DND-41 (cell line): Measurements from ENCODE around the gene SIRT5.
A peak's percentile ranks its signal among the peaks of the same experiment; 100 is the strongest.

Source experiments
- ATAC-seq: fragments of 200-7000 bp; cut with Tn5 transposase; 3 replicates; pipeline ENCODE4 v1.9.1; 2021; ENCODE audit warnings: low read depth; ENCODE audit not compliant: insufficient read depth
- DNase-seq: peaks from one replicate; pipeline ENCODE4 v3.0.0-alpha.2; 2020
- H2AFZ ChIP-seq: 2 replicates; pipeline ENCODE4 v1.6.0; 2012; ENCODE audit warnings: low read depth, low read length
- H3K27ac ChIP-seq: 2 replicates; pipeline ENCODE4 v1.5.1; 2012; ENCODE audit warnings: low read length, inconsistent platforms
- H3K27me3 ChIP-seq: fragments of 200-600 bp; sonication (generic); 2 replicates; pipeline ENCODE4 v1.6.0; 2012; ENCODE audit warnings: low read length, mild to moderate bottlenecking, inconsistent platforms; ENCODE audit not compliant: insufficient read depth, poor library complexity
- H3K36me3 ChIP-seq: 2 replicates; pipeline ENCODE4 v1.5.1; 2012; ENCODE audit warnings: low read length, inconsistent platforms; ENCODE audit not compliant: insufficient read depth
- H3K4me1 ChIP-seq: 2 replicates; pipeline ENCODE4 v1.5.1; 2012; ENCODE audit warnings: mild to moderate bottlenecking, low read length; ENCODE audit not compliant: insufficient read depth
- H3K4me2 ChIP-seq: 2 replicates; pipeline ENCODE4 v1.6.0; 2012; ENCODE audit warnings: mild to moderate bottlenecking, moderate library complexity, low read length, inconsistent platforms; ENCODE audit not compliant: insufficient read depth
- H3K4me3 ChIP-seq, 2 experiments: fragments of 200-600 bp in 1 of 2; shearing (Covaris generic) in 1 of 2; 2 replicates each; pipeline ENCODE4 v1.5.1; 2012 to 2016; ENCODE audit warnings: inconsistent platforms in 2 of 2, low read length in 2 of 2, mild to moderate bottlenecking in 2 of 2, low read depth in 1 of 2, moderate library complexity in 1 of 2
- H3K79me2 ChIP-seq: 2 replicates; pipeline ENCODE4 v1.6.0; 2012; ENCODE audit warnings: low read length, inconsistent platforms; ENCODE audit not compliant: insufficient read depth
- H3K9ac ChIP-seq: 2 replicates; pipeline ENCODE4 v1.6.0; 2012; ENCODE audit warnings: low read depth, mild to moderate bottlenecking, inconsistent platforms, low read length, moderate library complexity
- H3K9me3 ChIP-seq: 2 replicates; pipeline ENCODE4 v1.5.1; 2012; ENCODE audit warnings: low read length, moderate library complexity, mild to moderate bottlenecking, inconsistent platforms; ENCODE audit not compliant: insufficient read depth, severe bottlenecking
- H4K20me1 ChIP-seq: 2 replicates; pipeline ENCODE4 v1.6.0; 2012; ENCODE audit warnings: low read length; ENCODE audit not compliant: insufficient read depth
- CTCF ChIP-seq: IDR thresholded peaks from 2 replicates; pipeline ENCODE4 v1.5.1; 2012; ENCODE audit warnings: borderline replicate concordance, low read length, moderate library complexity, mild to moderate bottlenecking; ENCODE audit not compliant: poor library complexity, severe bottlenecking; ENCODE audit errors: extremely low read depth
- EZH2 ChIP-seq: IDR thresholded peaks from 3 replicates; pipeline ENCODE4 v1.6.1; 2012; ENCODE audit warnings: borderline replicate concordance, low read depth, mild to moderate bottlenecking, moderate library complexity, low read length, inconsistent platforms; ENCODE audit not compliant: severe bottlenecking

SIRT5 gene

DNA sequence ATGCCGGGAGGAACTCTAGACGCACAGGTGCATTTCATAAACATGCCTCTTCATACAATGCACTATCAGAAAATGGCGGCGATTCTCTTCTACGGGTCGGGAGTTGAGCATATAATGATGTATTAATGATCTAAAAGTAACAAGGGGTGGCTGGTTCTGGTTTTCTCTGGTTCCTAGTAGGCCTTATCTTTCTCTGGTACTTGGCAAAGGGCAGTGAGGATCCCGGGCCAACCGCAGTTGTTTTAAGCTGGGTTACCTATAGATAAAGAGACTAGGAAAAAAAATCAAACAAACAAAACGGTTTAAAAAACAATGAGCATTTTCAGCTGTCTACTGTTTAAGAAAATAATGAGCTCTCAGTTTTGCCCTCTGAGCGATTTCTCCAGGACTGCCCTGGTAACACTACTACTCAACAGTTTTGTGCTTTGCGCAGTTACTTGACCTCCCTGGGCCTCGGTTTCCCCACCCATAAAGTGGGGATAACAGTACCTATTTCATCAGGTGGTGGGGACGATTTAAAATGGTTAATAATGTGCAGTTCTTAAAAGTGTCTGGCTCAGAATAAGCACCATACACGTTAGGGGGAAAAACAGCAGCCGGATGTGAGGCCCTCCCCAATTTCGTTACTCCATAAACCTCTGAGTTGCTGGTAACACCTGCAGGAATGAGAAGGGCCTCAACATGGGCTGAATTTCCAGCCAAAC lies 1.3 kb upstream of the SIRT5 start:
- DNase-seq (no peak), ATAC-seq (no peak)
- H4K20me1 ChIP-seq: no peaks in the 10 kb centered on the region
- TF ChIP-seq EZH2 (no peak), CTCF (no peak)
- H3K79me2 ChIP-seq: peaks cover 8% of the 10 kb centered on the region
- no peaks in the 10 kb centered on the region for H3K9me3 ChIP-seq
- no peaks in the 10 kb centered on the region; the same call in 1 of the 2 replicates for H3K36me3 ChIP-seq
- peak overlapping the region in 1 of 2 experiments; percentile 99; a peak in 2 of 4 replicates for H3K4me3 ChIP-seq
- H2AFZ ChIP-seq: peak overlapping the region; percentile 99
- H3K4me1 ChIP-seq: peaks cover 14% of the 10 kb centered on the region
- H3K27me3 ChIP-seq: no peaks in the 10 kb centered on the region
- peak overlapping the region; percentile 100 for H3K9ac ChIP-seq
- peak overlapping the region; percentile 99 for H3K4me2 ChIP-seq
- peak overlapping the region; percentile 98 for H3K27ac ChIP-seq

- Histone ChIP-seq H3K4me2 (peak overlapping the region; percentile 99), H3K9ac (peak overlapping the region; percentile 100), H3K9me3 (no peaks in the 10 kb centered on the region), H3K27me3 (no peaks in the 10 kb centered on the region), H3K79me2 (peaks cover 8% of the 10 kb centered on the region), H3K36me3 (no peaks in the 10 kb centered on the region; the same call in 1 of the 2 replicates), H2AFZ (peak overlapping the region; percentile 99), H4K20me1 (no peaks in the 10 kb centered on the region), H3K4me1 (peaks cover 14% of the 10 kb centered on the region), H3K4me3 (peak overlapping the region; percentile 8 to 99; a peak in 3 of 4 replicates), H3K27ac (peak overlapping the region; percentile 98)
- TF ChIP-seq EZH2 (no peak), CTCF (no peak)
- ATAC-seq: no peak
- no peak for DNase-seq
Observed at GRCh38 chr6:13573669-13574110, 711 bp upstream of the SIRT5 start.

DNA sequence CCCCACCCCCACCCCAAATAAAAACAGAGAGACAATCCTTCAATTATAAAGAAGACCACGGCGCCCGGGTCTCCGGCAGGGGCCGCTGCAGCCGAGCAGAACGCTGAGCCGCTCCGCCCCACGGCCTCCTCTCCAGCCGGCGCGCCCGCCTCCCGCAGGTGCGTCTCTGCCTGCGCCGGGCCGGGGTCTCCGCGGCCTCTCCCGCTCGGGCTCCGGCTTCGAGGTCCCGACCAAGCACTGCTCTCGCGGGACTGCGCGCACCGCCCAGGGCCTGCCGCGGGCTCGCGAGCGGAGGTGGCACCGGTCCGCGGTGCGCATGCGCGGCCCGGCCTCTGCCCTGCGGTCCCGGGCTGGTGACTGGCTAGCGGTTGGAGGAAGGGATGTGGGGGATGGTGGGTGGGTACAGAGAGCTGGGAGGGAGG lies 241 bp upstream of the SIRT5 start:
- H3K36me3 ChIP-seq: no peaks in the 10 kb centered on the region; the same call in 1 of the 2 replicates
- peaks cover 8% of the 10 kb centered on the region for H3K79me2 ChIP-seq
- H3K27ac ChIP-seq: peak overlapping the region; percentile 98
- peak overlapping the region; percentile 99 for H2AFZ ChIP-seq
- H4K20me1 ChIP-seq: no peaks in the 10 kb centered on the region
- no peaks in the 10 kb centered on the region for H3K27me3 ChIP-seq
- peak overlapping the region; percentile 100 for H3K9ac ChIP-seq
- DNase-seq (peak; percentile 96), ATAC-seq (peak; percentile 92)
- H3K4me3 ChIP-seq: peak overlapping the region; percentile 87 to 99
- TF ChIP-seq EZH2: no peak
- TF ChIP-seq CTCF: peak; percentile 64
- H3K9me3 ChIP-seq: no peaks in the 10 kb centered on the region
- peaks cover 14% of the 10 kb centered on the region for H3K4me1 ChIP-seq
- H3K4me2 ChIP-seq: peak overlapping the region; percentile 99
